Stomach (tissue), 9 donors: ENCODE measurements around the gene KANK2. TPM values are rescaled to one million over a fixed set of nuclear protein-coding genes. Genes with fewer than 3 reads are reported as not detected.
A peak's percentile ranks its signal among the peaks of the same experiment; 100 is the strongest.

ENCODE experiments used
- DNase-seq, 2 donors: peaks; one replicate each; pipeline versions ENCODE4 v3.0.0 to v3.0.0-alpha.2; 2013 to 2019
- H3K27ac ChIP-seq, 5 donors: fragments of 200-600 bp in 4 of 5; sonication (generic) in 4 of 5; one replicate each; pipeline ENCODE4 v1.5.1; 2013 to 2019; ENCODE audit warnings: mild to moderate bottlenecking in 1 of 5, moderate library complexity in 1 of 5
- H3K27me3 ChIP-seq, 3 donors: fragments of 200-600 bp; sonication (generic); one replicate each; pipeline ENCODE4 v1.5.1; 2017 to 2019; ENCODE audit warnings: mixed run types in 1 of 3
- H3K36me3 ChIP-seq, 4 donors: fragments of 200-600 bp; sonication (generic); 1 replicate in 3 of 4; 2 replicates in 1 of 4; pipeline ENCODE4 v1.5.1; 2016 to 2019
- H3K4me1 ChIP-seq, 4 donors: fragments of 200-600 bp; sonication (generic); one replicate each; pipeline ENCODE4 v1.5.1; 2016 to 2019
- H3K4me3 ChIP-seq, 4 donors: fragments of 200-600 bp; sonication (generic) in 3 of 4; one replicate each; pipeline ENCODE4 v1.5.1; 2016 to 2019; ENCODE audit warnings: mild to moderate bottlenecking in 1 of 4
- H3K9me3 ChIP-seq, 4 donors: fragments of 200-600 bp; sonication (generic); one replicate each; pipeline ENCODE4 v1.5.1; 2016 to 2019
- EP300 ChIP-seq: sonication (generic); formaldehyde crosslinking; IDR thresholded peaks from one replicate; pipeline ENCODE4 v1.6.1; 2017; ENCODE audit warnings: antibody characterized with exemption
- POLR2A ChIP-seq, 4 donors: fragments of 450-650 bp; IDR thresholded peaks; one replicate each; pipeline ENCODE4 v1.6.1; 2016; ENCODE audit warnings: antibody characterized with exemption in 4 of 4, control low read depth in 2 of 4, mild to moderate bottlenecking in 1 of 4, moderate library complexity in 1 of 4
- POLR2AphosphoS5 ChIP-seq, 3 donors: sonication (generic); formaldehyde crosslinking; IDR thresholded peaks; one replicate each; pipeline ENCODE4 v1.6.1; 2016; ENCODE audit warnings: antibody characterized with exemption in 3 of 3
- WGBS, 5 donors: extraction: QIAGEN DNeasy Blood & Tissue Kit in 3 of 5; methylation state at CpG; one replicate each; pipeline versions ENCODE4 v1.1.5 to v1.1.7; 2013 to 2018; 5-methylcytosine and 5-hydroxymethylcytosine counted together
- intact Hi-C: fragments of 100-400 bp; cut with DNase I; formaldehyde crosslinking; loops from one replicate; pipeline ENCODE4 v1.15.1; 2023; ENCODE audit warnings: low total_unique reads
- polyA plus RNA-seq, 3 donors: library from polyadenylated mRNA; stranded (reverse); fragments of 200-250 nt; gene quantifications; one replicate each; pipeline ENCODE4 v1.2.3, GENCODE V29; 2013
- total RNA-seq, 5 donors: library from RNA; depleted of rRNA; stranded (reverse); fragments of >200 nt; gene quantifications; one replicate each; pipeline versions ENCODE4 v1.1.0 to v1.2.3, GENCODE V29; 2014 to 2016
- TF ChIP-seq, protein P1 (sequence below), 7 experiments: fragments of 450-650 bp in 4 of 7; fragments of 200-600 bp in 3 of 7; sonication (generic) in 3 of 7; IDR thresholded peaks; one replicate each; pipeline ENCODE4 v1.5.1; 2016 to 2019; ENCODE audit warnings: antibody characterized with exemption in 7 of 7, control low read depth in 2 of 7, mild to moderate bottlenecking in 1 of 7
- donor health status: healthy with polysubstance abuse.
- donor health status: Bipolar disorder and iron deficiency.
- donor health status: healthy.

Gene KANK2
- total and polyA plus RNA-seq, 8 donors = 82.4 to 415 (median 174) TPM

DNA sequence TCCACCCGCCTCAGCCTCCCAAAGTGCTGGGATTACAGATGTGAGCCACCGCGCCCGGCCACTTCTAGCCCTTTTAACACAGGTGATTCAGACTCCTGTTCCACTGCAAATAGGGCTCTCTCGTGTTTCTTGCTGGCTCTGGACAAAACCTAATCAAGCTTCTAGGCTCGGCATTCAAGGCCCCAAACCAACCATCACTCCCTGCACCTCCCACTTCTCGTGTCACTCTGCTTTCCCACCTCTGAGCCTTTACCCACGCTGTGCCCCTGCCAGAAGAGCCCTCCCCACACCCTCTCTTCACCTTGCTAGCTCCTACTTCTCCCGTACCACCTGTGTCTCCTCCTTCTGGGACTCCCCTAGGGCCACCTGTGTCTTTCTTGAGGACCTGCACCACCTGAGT is 19.8 kb downstream of the KANK2 start:
- H3K27me3 ChIP-seq = no peaks in the 10 kb centered on the region
- no peak for DNase-seq
- H3K36me3 ChIP-seq = peaks cover 50 to 70% (median 66%) of the 10 kb centered on the region in 4 donors
- intact Hi-C loops = no loop called here
- TF ChIP-seq EP300 = no peak
- TF ChIP-seq POLR2AphosphoS5 (IDR thresholded peaks at IDR 0.05) = no peak
- TF ChIP-seq, protein P1, sequence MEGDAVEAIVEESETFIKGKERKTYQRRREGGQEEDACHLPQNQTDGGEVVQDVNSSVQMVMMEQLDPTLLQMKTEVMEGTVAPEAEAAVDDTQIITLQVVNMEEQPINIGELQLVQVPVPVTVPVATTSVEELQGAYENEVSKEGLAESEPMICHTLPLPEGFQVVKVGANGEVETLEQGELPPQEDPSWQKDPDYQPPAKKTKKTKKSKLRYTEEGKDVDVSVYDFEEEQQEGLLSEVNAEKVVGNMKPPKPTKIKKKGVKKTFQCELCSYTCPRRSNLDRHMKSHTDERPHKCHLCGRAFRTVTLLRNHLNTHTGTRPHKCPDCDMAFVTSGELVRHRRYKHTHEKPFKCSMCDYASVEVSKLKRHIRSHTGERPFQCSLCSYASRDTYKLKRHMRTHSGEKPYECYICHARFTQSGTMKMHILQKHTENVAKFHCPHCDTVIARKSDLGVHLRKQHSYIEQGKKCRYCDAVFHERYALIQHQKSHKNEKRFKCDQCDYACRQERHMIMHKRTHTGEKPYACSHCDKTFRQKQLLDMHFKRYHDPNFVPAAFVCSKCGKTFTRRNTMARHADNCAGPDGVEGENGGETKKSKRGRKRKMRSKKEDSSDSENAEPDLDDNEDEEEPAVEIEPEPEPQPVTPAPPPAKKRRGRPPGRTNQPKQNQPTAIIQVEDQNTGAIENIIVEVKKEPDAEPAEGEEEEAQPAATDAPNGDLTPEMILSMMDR (IDR thresholded peaks at IDR 0.05) = no peak
- TF ChIP-seq POLR2A (IDR thresholded peaks at IDR 0.05) = no peak
- peak overlapping the region in 2 of 5 donors; percentile 68 to 94 for H3K27ac ChIP-seq
- no peaks in the 10 kb centered on the region for H3K9me3 ChIP-seq
- no peak overlapping the region for H3K4me3 ChIP-seq
- H3K4me1 ChIP-seq = peaks cover 17 to 38% (median 23%) of the 10 kb centered on the region in 4 donors
- 88 to 93% (median 92%) methylated on average over 9 of the region's 9 CpGs for WGBS, 5 donors

DNA sequence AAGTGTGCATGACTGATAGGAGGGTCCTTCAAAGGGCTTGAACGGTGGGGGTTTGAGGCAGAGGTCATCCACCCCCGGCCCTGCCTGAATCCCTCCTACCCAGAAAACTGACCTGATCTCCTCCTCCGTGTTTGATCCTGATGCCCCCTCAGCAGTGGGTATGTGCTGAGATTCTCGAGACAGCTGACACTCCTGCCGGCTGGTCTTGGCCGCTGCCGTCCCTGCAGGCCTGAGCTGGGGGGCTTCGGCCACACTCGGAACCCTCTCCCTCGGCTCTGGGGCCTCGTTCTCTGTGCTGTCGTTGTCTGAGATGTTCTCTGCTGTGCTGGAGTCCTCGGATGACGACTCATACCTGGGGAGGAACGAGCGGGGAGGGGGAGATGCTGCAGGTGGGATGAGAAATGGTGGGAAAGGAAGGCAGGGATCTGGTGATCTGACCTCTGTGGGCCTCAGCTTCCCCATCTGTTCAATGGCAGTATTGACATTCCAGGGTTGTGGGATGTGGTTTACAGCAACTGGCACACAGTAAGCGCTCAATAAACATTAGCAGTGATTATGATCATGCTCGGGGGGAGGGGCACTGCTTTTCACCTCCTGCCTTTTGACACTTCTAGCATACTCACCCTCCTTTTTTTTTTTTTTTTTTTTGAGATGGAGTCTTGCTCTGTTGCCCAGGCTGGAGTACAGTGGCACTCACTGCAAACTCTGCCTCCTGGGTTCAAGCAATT is 20.7 kb downstream of the KANK2 start:
- H3K9me3 ChIP-seq = no peaks in the 10 kb centered on the region
- H3K27ac ChIP-seq = no peak overlapping the region
- intact Hi-C loops = no loop called here
- H3K4me1 ChIP-seq = peaks cover 17 to 36% (median 23%) of the 10 kb centered on the region in 4 donors
- peaks cover 57 to 80% (median 72%) of the 10 kb centered on the region in 4 donors for H3K36me3 ChIP-seq
- TF ChIP-seq, protein P1 (IDR thresholded peaks at IDR 0.05) = no peak
- TF ChIP-seq POLR2AphosphoS5 (IDR thresholded peaks at IDR 0.05) (no peak), EP300 (no peak), POLR2A (IDR thresholded peaks at IDR 0.05) (no peak)
- H3K27me3 ChIP-seq = no peaks in the 10 kb centered on the region
- 89 to 96% (median 92%) methylated on average over 17 to 18 of the region's 18 CpGs for WGBS, 5 donors
- DNase-seq = no peak
- H3K4me3 ChIP-seq = no peak overlapping the region

DNA sequence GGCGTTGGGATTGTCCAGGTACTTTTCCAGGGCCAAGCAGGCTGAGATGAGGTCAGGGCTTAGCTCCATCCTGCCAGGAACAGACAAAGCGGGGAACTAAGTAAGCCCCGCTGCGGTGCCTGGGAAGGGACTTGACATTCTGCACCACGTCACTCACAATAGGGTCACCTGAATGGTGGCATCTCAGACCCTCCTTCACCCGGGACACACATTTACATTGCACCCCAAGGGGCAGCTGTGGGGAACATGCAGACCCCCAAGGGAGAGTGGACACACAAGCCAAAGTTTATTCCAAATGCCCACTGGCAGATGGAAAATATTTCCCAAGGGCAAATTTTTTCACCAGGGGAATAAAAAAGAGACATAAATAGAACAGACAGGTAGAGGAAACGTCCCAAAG is 21.4 kb downstream of the KANK2 start:
- TF ChIP-seq EP300 (no peak), POLR2AphosphoS5 (IDR thresholded peaks at IDR 0.05) (no peak), POLR2A (IDR thresholded peaks at IDR 0.05) (no peak)
- TF ChIP-seq, protein P1 (IDR thresholded peaks at IDR 0.05) = no peak
- Histone ChIP-seq H3K4me3 (no peak overlapping the region), H3K27ac (peak overlapping the region in 1 of 5 donors; percentile 48), H3K4me1 (peaks cover 13 to 30% (median 20%) of the 10 kb centered on the region in 4 donors), H3K27me3 (no peaks in the 10 kb centered on the region), H3K9me3 (no peaks in the 10 kb centered on the region), H3K36me3 (peaks cover 61 to 87% (median 79%) of the 10 kb centered on the region in 4 donors)
- intact Hi-C loops = no loop called here
- no peak for DNase-seq
- WGBS, 5 donors = 82 to 92% (median 90%) methylated on average over 7 of the region's 7 CpGs

DNA sequence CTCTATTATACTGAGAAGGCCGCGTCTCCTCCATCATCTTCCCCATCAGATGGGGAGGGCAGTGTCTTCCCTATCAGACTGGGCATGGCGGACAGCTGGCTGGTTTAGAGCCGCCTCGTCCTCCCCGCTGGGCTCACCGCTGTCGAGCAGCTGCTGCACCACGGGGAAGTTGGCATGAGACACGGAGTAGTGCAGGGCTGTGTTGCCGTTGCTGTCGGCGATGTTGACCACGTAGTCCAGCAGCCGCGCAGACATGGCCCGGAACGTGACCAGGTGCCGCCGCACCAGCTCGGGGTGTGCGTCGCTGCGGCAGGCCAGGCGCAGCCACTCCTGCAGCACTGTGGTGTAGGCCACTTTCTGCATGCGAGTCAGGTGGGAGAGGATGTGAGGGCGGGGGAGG is 23.0 kb downstream of the KANK2 start:
- TF ChIP-seq EP300 (no peak), POLR2A (IDR thresholded peaks at IDR 0.05) (no peak), POLR2AphosphoS5 (IDR thresholded peaks at IDR 0.05) (no peak)
- TF ChIP-seq, protein P1 (IDR thresholded peaks at IDR 0.05) = no peak
- no peak for DNase-seq
- Histone ChIP-seq H3K4me3 (no peak overlapping the region), H3K4me1 (peaks cover 2 to 29% (median 12%) of the 10 kb centered on the region in 4 donors), H3K9me3 (no peaks in the 10 kb centered on the region), H3K27ac (no peak overlapping the region), H3K27me3 (no peaks in the 10 kb centered on the region), H3K36me3 (peaks cover 77 to 100% (median 95%) of the 10 kb centered on the region in 4 donors)
- intact Hi-C loops = no loop called here
- 90 to 96% (median 95%) methylated on average over 10 to 27 of the region's 27 CpGs for WGBS, 5 donors
